Glutamatergic neuron (in vitro differentiated cells): ENCODE measurements around the gene ARL14EP. TPM values are rescaled to one million over a fixed set of nuclear protein-coding genes. Genes with fewer than 3 reads are reported as not detected.

Experiments
- DNase-seq: peaks from one replicate; pipeline ENCODE4 v3.0.0; 2022
- H3K27ac Mint-ChIP-seq: one replicate; pipeline ENCODE4 v1.8.0; 2020; ENCODE audit warnings: mild to moderate bottlenecking, mixed read lengths, inconsistent platforms; ENCODE audit not compliant: unreplicated experiment
- H3K27me3 Mint-ChIP-seq: one replicate; pipeline ENCODE4 v1.8.0; 2020; ENCODE audit warnings: mild to moderate bottlenecking, moderate library complexity, mixed read lengths, inconsistent platforms; ENCODE audit not compliant: unreplicated experiment
- H3K36me3 Mint-ChIP-seq: one replicate; pipeline ENCODE4 v1.8.0; 2020; ENCODE audit warnings: mild to moderate bottlenecking, mixed read lengths, inconsistent platforms; ENCODE audit not compliant: unreplicated experiment
- H3K4me1 Mint-ChIP-seq: one replicate; pipeline ENCODE4 v1.8.0; 2020; ENCODE audit warnings: mild to moderate bottlenecking, low read depth, mixed read lengths, inconsistent platforms; ENCODE audit not compliant: unreplicated experiment
- H3K4me3 Mint-ChIP-seq: one replicate; pipeline ENCODE4 v1.8.0; 2020; ENCODE audit warnings: mild to moderate bottlenecking, mixed read lengths, inconsistent platforms; ENCODE audit not compliant: unreplicated experiment
- H3K9me3 Mint-ChIP-seq: one replicate; pipeline ENCODE4 v1.8.0; 2020; ENCODE audit warnings: mild to moderate bottlenecking, moderate library complexity, mixed read lengths, inconsistent platforms; ENCODE audit not compliant: unreplicated experiment
- CTCF ChIP-seq: fragments of 200-600 bp; sonication (generic); IDR thresholded peaks from one replicate; pipeline ENCODE4 v1.5.0; 2021; ENCODE audit not compliant: partially characterized antibody, unreplicated experiment
- total RNA-seq: library from RNA; stranded (reverse); fragmentation: NEBNext Ultra II Directional; extraction: Animal tissue kit (Norgen Biotek cat#: 25700); gene quantifications from one replicate; pipeline ENCODE4 v1.2.1, GENCODE V29; 2021; ENCODE audit not compliant: unreplicated experiment

Gene ARL14EP
- total RNA-seq, 1 donor from 2014 or later, result 21.6 TPM

- H3K27ac Mint-ChIP-seq, result no peak overlapping the region
- H3K27me3 Mint-ChIP-seq, result no peaks in the 10 kb centered on the region
- TF ChIP-seq CTCF, result no peak
- H3K4me3 Mint-ChIP-seq, result no peak overlapping the region
- H3K9me3 Mint-ChIP-seq, result no peaks in the 10 kb centered on the region
- DNase-seq, result no peak
- no peaks in the 10 kb centered on the region for H3K4me1 Mint-ChIP-seq
- H3K36me3 Mint-ChIP-seq, result no peaks in the 10 kb centered on the region
Measured at GRCh38 chr11:30348035-30348434, 25.1 kb downstream of the ARL14EP start.

GRCh38 chr11:30349885-30350284, 27.0 kb downstream of the ARL14EP start:
- no peak for TF ChIP-seq CTCF
- Mint-ChIP-seq H3K9me3 (no peaks in the 10 kb centered on the region), H3K27ac (no peak overlapping the region), H3K27me3 (no peaks in the 10 kb centered on the region), H3K4me3 (no peak overlapping the region), H3K4me1 (no peaks in the 10 kb centered on the region), H3K36me3 (no peaks in the 10 kb centered on the region)
- no peak for DNase-seq

DNA sequence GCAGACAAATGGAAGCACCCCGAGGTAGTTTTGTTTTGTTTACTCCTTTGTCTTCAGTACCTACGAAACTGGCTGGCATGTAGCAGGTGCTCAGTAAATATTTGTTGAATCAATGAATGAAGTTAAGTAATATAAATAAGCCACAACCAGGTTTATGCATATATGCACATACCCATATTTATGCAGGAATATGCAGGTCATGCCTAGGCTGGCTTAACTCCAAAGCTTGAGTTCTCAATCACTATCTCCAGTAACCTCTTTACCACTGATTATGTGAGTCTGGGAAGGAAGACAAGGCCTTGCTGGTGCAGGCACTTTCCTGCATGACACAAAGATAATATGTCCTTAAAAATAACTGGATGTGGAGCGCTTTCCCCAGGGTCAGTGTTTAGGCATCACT, 27.5 kb downstream of the ARL14EP start:
- no peaks in the 10 kb centered on the region for H3K36me3 Mint-ChIP-seq
- H3K27me3 Mint-ChIP-seq, result no peaks in the 10 kb centered on the region
- no peaks in the 10 kb centered on the region for H3K9me3 Mint-ChIP-seq
- H3K4me1 Mint-ChIP-seq, result no peaks in the 10 kb centered on the region
- TF ChIP-seq CTCF, result no peak
- no peak for DNase-seq
- no peak overlapping the region for H3K27ac Mint-ChIP-seq
- H3K4me3 Mint-ChIP-seq, result no peak overlapping the region

DNA sequence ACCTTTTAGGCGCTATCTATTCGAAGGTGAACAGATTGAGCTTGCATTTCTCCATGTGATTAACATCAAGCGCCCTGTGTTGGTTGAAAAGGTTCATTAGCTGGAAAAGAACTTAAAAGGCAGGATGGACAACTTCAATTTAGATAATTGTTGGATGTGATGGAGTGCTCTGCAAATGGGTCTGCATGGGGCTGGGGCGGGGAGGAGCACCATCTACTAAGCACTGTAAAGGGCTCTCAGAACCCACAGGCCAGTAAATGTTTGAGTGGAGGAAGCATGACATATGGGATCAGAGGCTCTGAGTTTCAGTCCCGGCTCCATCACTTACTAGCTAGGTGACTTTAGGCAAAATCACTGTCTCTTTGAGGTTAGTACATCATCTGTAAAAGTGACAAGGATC, 28.2 kb downstream of the ARL14EP start:
- no peaks in the 10 kb centered on the region for H3K9me3 Mint-ChIP-seq
- H3K4me3 Mint-ChIP-seq, result no peak overlapping the region
- H3K27me3 Mint-ChIP-seq, result no peaks in the 10 kb centered on the region
- no peak for DNase-seq
- H3K36me3 Mint-ChIP-seq, result no peaks in the 10 kb centered on the region
- TF ChIP-seq CTCF, result no peak
- H3K4me1 Mint-ChIP-seq, result no peaks in the 10 kb centered on the region
- H3K27ac Mint-ChIP-seq, result no peak overlapping the region

DNA sequence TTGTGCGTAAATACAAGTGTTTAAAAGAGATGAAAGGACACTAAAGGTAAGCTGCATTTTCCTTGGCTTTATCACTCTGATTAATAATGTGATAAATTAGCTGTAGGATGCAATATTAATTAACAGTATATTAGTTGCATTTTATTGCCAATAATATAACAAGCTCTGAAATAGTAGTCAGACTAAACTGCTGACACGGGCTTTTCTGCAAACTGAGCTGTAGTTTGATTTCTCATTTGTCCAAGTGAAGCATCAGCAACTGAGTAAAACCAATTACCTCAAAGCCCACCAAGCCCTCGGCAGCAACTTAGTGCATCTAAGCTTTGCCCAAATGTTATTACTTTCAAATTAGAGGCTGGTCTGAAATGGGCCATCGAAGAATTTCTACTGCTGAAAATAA, 33.5 kb downstream of the ARL14EP start:
- Mint-ChIP-seq H3K9me3 (no peaks in the 10 kb centered on the region), H3K27me3 (no peaks in the 10 kb centered on the region), H3K27ac (no peak overlapping the region), H3K4me1 (peaks cover 3% of the 10 kb centered on the region), H3K36me3 (no peaks in the 10 kb centered on the region), H3K4me3 (no peak overlapping the region)
- DNase-seq, result no peak
- TF ChIP-seq CTCF, result no peak
